ENCODE data around the gene FXYD2.

FXYD2 gene
- 0.35 to 0.70 (median 0.39) reads per million in 3 donors for total RNA-seq

GRCh38 chr11:117824571-117825537 is at the start of gene FXYD2:
Gene FXYD2 (minus strand): TSS chr11:117824744. CDS start chr11:117824678, 66 bp downstream.
- no peak for DNase-seq
- Histone ChIP-seq H3K27me3 (replicated peaks; ENCODE audit: control insufficient read depth, insufficient read depth, low read length, poor library complexity, severe bottlenecking) (no peaks in the 10 kb centered on the region), H3K4me3 (ENCODE audit: insufficient read depth, low read depth, low read length, poor library complexity, severe bottlenecking) (no peak within 1 kb of the TSS), H3K27ac (ENCODE audit: insufficient read depth, low read length, poor library complexity, severe bottlenecking) (peak within 1 kb of the TSS; percentile 4), H3K4me1 (ENCODE audit: control insufficient read depth, insufficient read depth, low read length, poor library complexity, severe bottlenecking) (peaks cover 40% of the 10 kb centered on the region), H3K9me3 (ENCODE audit: control insufficient read depth, low read length) (no peaks in the 10 kb centered on the region), H3K36me3 (ENCODE audit: control insufficient read depth, insufficient read depth, low read length) (no peaks in the 10 kb centered on the region)

- no peaks in the 10 kb centered on the region for H3K36me3 ChIP-seq (ENCODE audit: control insufficient read depth, insufficient read depth, low read length)
- H3K9me3 ChIP-seq (ENCODE audit: control insufficient read depth, low read length), result no peaks in the 10 kb centered on the region
- peaks cover 24% of the 10 kb centered on the region for H3K4me1 ChIP-seq (ENCODE audit: control insufficient read depth, insufficient read depth, low read length, poor library complexity, severe bottlenecking)
- H3K27ac ChIP-seq (ENCODE audit: insufficient read depth, low read length, poor library complexity, severe bottlenecking), result no peak overlapping the region
- H3K27me3 ChIP-seq (replicated peaks; ENCODE audit: control insufficient read depth, insufficient read depth, low read length, poor library complexity, severe bottlenecking), result peaks cover 23% of the 10 kb centered on the region
- no peak for DNase-seq
- H3K4me3 ChIP-seq (ENCODE audit: insufficient read depth, low read depth, low read length, poor library complexity, severe bottlenecking), result no peak overlapping the region
Observed at GRCh38 chr11:117873828-117874125, 49.2 kb upstream of the FXYD2 start.

- no peak overlapping the region for H3K27ac ChIP-seq (ENCODE audit: insufficient read depth, low read length, poor library complexity, severe bottlenecking)
- H3K36me3 ChIP-seq (ENCODE audit: control insufficient read depth, insufficient read depth, low read length), result no peaks in the 10 kb centered on the region
- H3K4me1 ChIP-seq (ENCODE audit: control insufficient read depth, insufficient read depth, low read length, poor library complexity, severe bottlenecking), result peaks cover 24% of the 10 kb centered on the region
- H3K27me3 ChIP-seq (replicated peaks; ENCODE audit: control insufficient read depth, insufficient read depth, low read length, poor library complexity, severe bottlenecking), result peaks cover 23% of the 10 kb centered on the region
- DNase-seq, result no peak
- H3K4me3 ChIP-seq (ENCODE audit: insufficient read depth, low read depth, low read length, poor library complexity, severe bottlenecking), result no peak overlapping the region
- H3K9me3 ChIP-seq (ENCODE audit: control insufficient read depth, low read length), result no peaks in the 10 kb centered on the region
Observed at GRCh38 chr11:117872975-117873827, 48.7 kb upstream of the FXYD2 start.

- peaks cover 23% of the 10 kb centered on the region for H3K27me3 ChIP-seq (replicated peaks; ENCODE audit: control insufficient read depth, insufficient read depth, low read length, poor library complexity, severe bottlenecking)
- H3K27ac ChIP-seq (ENCODE audit: insufficient read depth, low read length, poor library complexity, severe bottlenecking), result no peak overlapping the region
- no peaks in the 10 kb centered on the region for H3K9me3 ChIP-seq (ENCODE audit: control insufficient read depth, low read length)
- H3K4me1 ChIP-seq (ENCODE audit: control insufficient read depth, insufficient read depth, low read length, poor library complexity, severe bottlenecking), result peaks cover 24% of the 10 kb centered on the region
- no peaks in the 10 kb centered on the region for H3K36me3 ChIP-seq (ENCODE audit: control insufficient read depth, insufficient read depth, low read length)
- H3K4me3 ChIP-seq (ENCODE audit: insufficient read depth, low read depth, low read length, poor library complexity, severe bottlenecking), result no peak overlapping the region
- DNase-seq, result no peak
Observed at GRCh38 chr11:117872420-117872961, 47.9 kb upstream of the FXYD2 start.

- H3K36me3 ChIP-seq (ENCODE audit: control insufficient read depth, insufficient read depth, low read length), result no peaks in the 10 kb centered on the region
- H3K27me3 ChIP-seq (replicated peaks; ENCODE audit: control insufficient read depth, insufficient read depth, low read length, poor library complexity, severe bottlenecking), result peaks cover 16% of the 10 kb centered on the region
- H3K4me3 ChIP-seq (ENCODE audit: insufficient read depth, low read depth, low read length, poor library complexity, severe bottlenecking), result no peak overlapping the region
- peaks cover 23% of the 10 kb centered on the region for H3K4me1 ChIP-seq (ENCODE audit: control insufficient read depth, insufficient read depth, low read length, poor library complexity, severe bottlenecking)
- no peak for DNase-seq
- H3K27ac ChIP-seq (ENCODE audit: insufficient read depth, low read length, poor library complexity, severe bottlenecking), result no peak overlapping the region
- no peaks in the 10 kb centered on the region for H3K9me3 ChIP-seq (ENCODE audit: control insufficient read depth, low read length)
Observed at GRCh38 chr11:117871784-117872183, 47.2 kb upstream of the FXYD2 start.

- DNase-seq, result no peak
- peaks cover 17% of the 10 kb centered on the region for H3K4me1 ChIP-seq (ENCODE audit: control insufficient read depth, insufficient read depth, low read length, poor library complexity, severe bottlenecking)
Observed at GRCh38 chr11:117871160-117871559, 46.6 kb upstream of the FXYD2 start.

GRCh38 chr11:117870103-117870952 is 45.8 kb upstream of the FXYD2 start:
- H3K4me1 ChIP-seq (ENCODE audit: control insufficient read depth, insufficient read depth, low read length, poor library complexity, severe bottlenecking), result peaks cover 9% of the 10 kb centered on the region

More at GRCh38 chr11:117871160-117871559, 46.6 kb upstream of the FXYD2 start:
- H3K27me3 ChIP-seq (replicated peaks; ENCODE audit: control insufficient read depth, insufficient read depth, low read length, poor library complexity, severe bottlenecking), result peaks cover 10% of the 10 kb centered on the region
- H3K36me3 ChIP-seq (ENCODE audit: control insufficient read depth, insufficient read depth, low read length), result no peaks in the 10 kb centered on the region
- H3K4me3 ChIP-seq (ENCODE audit: insufficient read depth, low read depth, low read length, poor library complexity, severe bottlenecking), result no peak overlapping the region
- no peaks in the 10 kb centered on the region for H3K9me3 ChIP-seq (ENCODE audit: control insufficient read depth, low read length)
- no peak overlapping the region for H3K27ac ChIP-seq (ENCODE audit: insufficient read depth, low read length, poor library complexity, severe bottlenecking)

GRCh38 chr11:117869604-117870003 is 45.1 kb upstream of the FXYD2 start:
- peaks cover 5% of the 10 kb centered on the region for H3K27me3 ChIP-seq (replicated peaks; ENCODE audit: control insufficient read depth, insufficient read depth, low read length, poor library complexity, severe bottlenecking)
- no peak overlapping the region for H3K4me3 ChIP-seq (ENCODE audit: insufficient read depth, low read depth, low read length, poor library complexity, severe bottlenecking)
- H3K9me3 ChIP-seq (ENCODE audit: control insufficient read depth, low read length), result no peaks in the 10 kb centered on the region
- no peak overlapping the region for H3K27ac ChIP-seq (ENCODE audit: insufficient read depth, low read length, poor library complexity, severe bottlenecking)
- H3K4me1 ChIP-seq (ENCODE audit: control insufficient read depth, insufficient read depth, low read length, poor library complexity, severe bottlenecking), result peaks cover 5% of the 10 kb centered on the region
- no peak for DNase-seq
- H3K36me3 ChIP-seq (ENCODE audit: control insufficient read depth, insufficient read depth, low read length), result no peaks in the 10 kb centered on the region

More at GRCh38 chr11:117870103-117870952, 45.8 kb upstream of the FXYD2 start:
- Histone ChIP-seq H3K36me3 (ENCODE audit: control insufficient read depth, insufficient read depth, low read length) (no peaks in the 10 kb centered on the region), H3K4me3 (ENCODE audit: insufficient read depth, low read depth, low read length, poor library complexity, severe bottlenecking) (no peak overlapping the region), H3K27me3 (replicated peaks; ENCODE audit: control insufficient read depth, insufficient read depth, low read length, poor library complexity, severe bottlenecking) (peaks cover 5% of the 10 kb centered on the region), H3K9me3 (ENCODE audit: control insufficient read depth, low read length) (no peaks in the 10 kb centered on the region), H3K27ac (ENCODE audit: insufficient read depth, low read length, poor library complexity, severe bottlenecking) (no peak overlapping the region)
- no peak for DNase-seq

- DNase-seq, result no peak
- Histone ChIP-seq H3K4me1 (ENCODE audit: control insufficient read depth, insufficient read depth, low read length, poor library complexity, severe bottlenecking) (no peaks in the 10 kb centered on the region), H3K9me3 (ENCODE audit: control insufficient read depth, low read length) (no peaks in the 10 kb centered on the region), H3K27me3 (replicated peaks; ENCODE audit: control insufficient read depth, insufficient read depth, low read length, poor library complexity, severe bottlenecking) (peaks cover 5% of the 10 kb centered on the region), H3K4me3 (ENCODE audit: insufficient read depth, low read depth, low read length, poor library complexity, severe bottlenecking) (no peak overlapping the region), H3K36me3 (ENCODE audit: control insufficient read depth, insufficient read depth, low read length) (no peaks in the 10 kb centered on the region), H3K27ac (ENCODE audit: insufficient read depth, low read length, poor library complexity, severe bottlenecking) (no peak overlapping the region)
Observed at GRCh38 chr11:117868815-117869561, 44.4 kb upstream of the FXYD2 start.

Data from effector memory CD4-positive, alpha-beta T cell (primary cell).